ENCODE results near the gene DTNB.

GRCh38 chr2:25548601-25549000, 124.8 kb downstream of the DTNB start:
- TF ChIP-seq EZH2 (IDR thresholded peaks at IDR 0.05; ENCODE audit: low read depth) (no peak), CTCF (conservative IDR thresholded peaks at IDR 0.05) (no peak)

Measured in PC-9 (cell line).